H54 (cell line): ENCODE measurements around the gene GOLPH3L.
"Not testable (repeated sequence)": the region's sequence is repeated elsewhere in the genome, so short reads cannot be mapped to it uniquely, and the experiment has no call there.

Experiments
- DNase-seq: peaks from one replicate; pipeline ENCODE4 v3.0.0; 2011; ENCODE audit warnings: low spot score, mixed read lengths; ENCODE audit not compliant: insufficient read length
- FAIRE-seq: peaks from 3 replicates; lab custom pipeline; 2011; peaks lifted over from hg19 to GRCh38; lab: Jason Lieb, UNC
- POLR2A ChIP-seq: IDR thresholded peaks from 2 replicates; pipeline ENCODE4 v1.6.1; 2011; ENCODE audit warnings: low read depth, mild to moderate bottlenecking, low read length

GOLPH3L gene

GRCh38 chr1:150629115-150629928, 67.6 kb downstream of the GOLPH3L start, which contains the start of gene ENSA:
ENSA (minus strand) TSS chr1:150629612; CDS start chr1:150629470, 142 bp downstream.
- FAIRE-seq (peak; percentile 79), DNase-seq (peak; percentile 89)
- peak; percentile 52 for TF ChIP-seq POLR2A

DNA sequence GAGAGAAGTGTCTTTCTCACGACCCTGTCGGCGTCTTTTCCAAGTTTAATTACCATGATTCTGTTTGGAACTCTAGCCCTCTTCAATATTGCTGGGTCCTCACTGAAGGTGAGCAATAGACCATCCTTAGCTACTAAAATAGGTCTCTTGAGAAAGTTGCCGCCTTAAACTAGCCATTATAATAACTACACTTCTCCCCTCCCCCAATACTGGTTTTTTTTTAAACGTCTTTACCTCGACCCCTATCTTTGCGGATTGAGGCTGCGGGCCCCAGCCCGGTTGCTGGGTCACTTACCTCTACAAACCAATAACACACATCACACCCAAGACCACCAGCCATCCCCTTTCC, 68.2 kb downstream of the GOLPH3L start:
- FAIRE-seq (no peak), DNase-seq (no peak)
- no peak for TF ChIP-seq POLR2A

DNA sequence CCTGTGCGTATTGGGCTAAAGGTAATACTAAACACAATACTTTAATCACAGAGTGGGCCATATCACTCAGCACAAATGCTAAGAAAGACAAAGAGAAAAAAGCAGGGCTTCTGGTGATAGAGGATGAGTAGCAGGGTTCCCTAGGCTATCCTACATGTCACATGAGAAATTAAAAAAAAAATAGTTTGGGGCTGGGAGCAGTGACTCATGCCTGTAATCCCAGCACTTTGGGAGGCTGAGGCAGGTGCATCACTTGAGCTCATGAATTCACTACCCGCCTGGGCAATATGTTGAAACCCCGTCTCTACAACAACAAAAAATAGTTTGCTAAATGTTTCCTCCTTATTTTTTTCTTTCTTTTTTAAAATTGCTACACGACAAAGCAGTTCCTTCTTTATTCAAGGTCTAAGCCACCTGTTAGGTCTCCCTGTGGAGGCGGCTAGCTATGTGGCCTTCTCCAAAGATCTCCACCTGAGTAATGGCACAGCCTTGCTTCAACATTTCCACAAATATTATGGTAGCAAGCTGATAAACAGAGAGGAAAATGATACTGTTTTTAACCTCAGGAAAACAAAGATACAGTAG, 69.0 kb downstream of the GOLPH3L start:
- TF ChIP-seq POLR2A, result no peak
- no peak for DNase-seq
- FAIRE-seq, result no peak

GRCh38 chr1:150626150-150626549, 70.8 kb downstream of the GOLPH3L start:
- FAIRE-seq, result no peak
- no peak for DNase-seq
- TF ChIP-seq POLR2A, result no peak

DNA sequence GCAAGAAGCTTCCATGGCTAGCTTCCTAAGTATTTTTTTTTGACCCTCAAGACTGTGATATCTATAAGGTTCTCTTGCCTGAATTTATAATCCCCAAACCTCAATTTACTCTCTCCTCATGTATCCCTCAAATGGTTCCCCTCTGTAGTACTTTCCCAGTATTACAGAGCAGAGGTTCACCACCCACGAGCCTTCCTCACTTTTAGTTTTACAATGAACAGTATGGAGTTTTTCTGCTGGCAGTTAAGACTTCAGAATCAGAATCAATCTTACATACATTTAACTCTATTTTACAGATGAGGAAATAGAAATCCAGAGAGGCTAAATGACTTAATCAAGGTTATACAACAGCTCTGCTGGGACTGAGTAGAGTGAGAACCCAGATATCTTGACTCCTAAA, 72.4 kb downstream of the GOLPH3L start:
- not testable (repeated sequence) for FAIRE-seq, DNase-seq

- FAIRE-seq, result not testable (repeated sequence)
Observed at GRCh38 chr1:150624134-150624533, 72.8 kb downstream of the GOLPH3L start.

DNA sequence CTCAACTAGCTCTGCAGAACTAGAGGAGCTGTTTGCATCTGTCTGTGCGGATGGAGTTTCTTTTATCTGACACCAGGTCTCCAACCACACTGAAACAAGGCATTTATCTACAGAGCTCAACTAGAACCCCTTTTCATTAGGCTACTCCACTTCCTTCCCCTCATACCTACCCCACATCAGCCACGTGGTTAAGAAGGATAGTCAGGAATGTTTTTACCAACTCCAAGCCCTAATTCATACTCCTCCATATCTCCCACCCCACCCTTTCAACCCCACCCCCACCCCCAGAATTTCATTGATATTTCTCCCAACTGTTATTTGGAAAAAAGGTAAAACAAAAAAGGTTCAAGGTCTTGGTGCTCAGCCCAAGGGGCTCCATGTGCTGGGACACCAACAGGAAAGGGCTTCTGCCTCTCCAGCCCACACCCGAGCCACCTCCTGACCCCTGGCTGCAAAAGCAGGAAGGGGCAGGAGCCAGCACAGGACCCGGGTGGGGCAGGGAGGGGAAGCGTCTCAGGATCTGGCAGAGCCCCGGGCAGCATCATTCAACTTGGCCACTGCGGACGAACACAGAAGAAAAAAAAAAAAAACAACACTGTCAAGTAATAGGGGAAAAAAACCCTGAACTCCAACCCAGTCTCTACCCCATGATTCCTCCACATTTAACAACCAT, 74.5 kb downstream of the GOLPH3L start:
- no peak for TF ChIP-seq POLR2A
- FAIRE-seq (no peak), DNase-seq (no peak)

More at GRCh38 chr1:150624134-150624533, 72.8 kb downstream of the GOLPH3L start:
- DNase-seq, result not testable (repeated sequence)

DNA sequence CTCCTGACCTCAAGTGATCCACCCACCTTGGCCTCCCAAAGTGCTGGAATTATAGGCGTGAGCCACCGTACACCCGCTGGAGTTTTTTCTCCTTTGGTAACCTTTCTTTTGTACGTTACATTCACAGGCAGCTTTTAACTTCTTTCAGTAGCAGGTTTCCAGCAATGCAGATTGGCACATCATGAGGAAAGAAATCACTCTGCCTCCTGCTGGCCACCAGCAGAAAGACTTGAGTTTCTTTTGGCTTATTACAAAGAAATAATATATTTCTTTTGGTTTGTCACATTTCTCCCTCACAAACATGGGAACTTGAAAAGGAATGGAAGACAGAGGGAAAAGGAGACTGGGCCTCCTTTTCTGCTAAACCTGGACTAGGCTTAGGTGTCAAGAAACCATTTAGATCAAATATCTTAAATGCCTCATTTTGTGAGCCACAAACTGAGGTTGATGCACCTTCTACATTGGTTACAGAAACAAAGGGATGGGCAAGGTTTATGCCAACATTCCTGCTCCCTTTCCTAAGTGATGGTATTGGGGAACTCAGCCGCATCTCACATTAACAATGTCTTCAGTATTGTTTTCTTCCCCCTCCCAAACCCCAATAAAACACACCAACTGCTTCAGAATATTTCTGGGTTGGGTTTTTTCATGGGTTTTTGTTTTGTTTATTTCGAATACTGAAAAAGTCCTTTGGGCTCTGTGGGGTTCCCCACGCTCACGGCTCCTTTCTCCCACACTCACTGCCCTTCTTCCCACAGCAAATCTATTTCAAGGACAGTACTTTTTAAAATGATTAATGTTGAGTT, 75.3 kb downstream of the GOLPH3L start:
- no peak for TF ChIP-seq POLR2A
- DNase-seq (no peak), FAIRE-seq (no peak)

GRCh38 chr1:150620919-150621318, 76.0 kb downstream of the GOLPH3L start:
- no peak for TF ChIP-seq POLR2A
- DNase-seq (no peak), FAIRE-seq (no peak)

DNA sequence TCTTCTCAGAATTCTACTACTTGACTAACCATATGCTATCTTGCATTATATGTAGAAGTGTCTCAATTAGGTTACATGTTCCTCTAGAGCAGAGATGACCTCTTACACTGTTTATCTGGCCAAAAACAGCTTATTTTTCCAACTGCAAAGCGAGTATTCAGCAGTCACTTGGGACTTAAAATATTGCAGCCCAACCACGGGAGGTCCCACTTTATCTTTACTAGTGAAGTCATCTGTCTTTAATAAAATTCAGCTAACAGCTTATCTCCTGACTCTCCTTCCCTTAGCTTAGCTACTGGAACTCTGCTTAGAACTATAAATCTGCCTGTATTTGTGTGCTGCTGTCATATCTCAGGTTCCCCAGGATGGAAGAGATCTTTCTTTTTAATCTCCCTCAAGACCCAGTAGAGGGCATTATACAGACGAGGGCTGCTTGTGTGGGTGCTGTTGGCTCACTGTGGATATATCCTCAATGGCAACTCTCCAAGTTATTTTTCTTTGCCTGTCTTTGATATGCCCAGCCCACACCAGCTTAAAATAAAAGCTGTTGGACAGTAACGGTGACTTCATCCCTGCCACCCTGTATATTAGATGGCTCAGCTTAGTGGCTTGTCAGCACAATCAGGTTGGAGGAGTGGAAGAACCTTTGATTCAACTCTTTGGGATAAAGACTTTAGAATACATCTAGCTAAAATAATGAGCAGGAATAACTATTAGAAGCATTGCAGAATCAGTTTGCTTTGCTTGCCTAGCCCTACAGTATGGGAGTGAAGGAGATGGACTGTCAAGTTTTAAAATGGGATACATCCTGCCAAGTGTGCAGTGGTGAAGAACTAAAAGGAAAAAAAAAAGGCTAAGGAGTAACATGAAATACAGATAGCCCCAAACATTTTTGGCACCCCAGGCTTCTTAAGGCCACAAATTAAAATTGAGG, 77.1 kb downstream of the GOLPH3L start:
- DNase-seq (peak; percentile 58), FAIRE-seq (peak; percentile 57)
- no peak for TF ChIP-seq POLR2A

DNA sequence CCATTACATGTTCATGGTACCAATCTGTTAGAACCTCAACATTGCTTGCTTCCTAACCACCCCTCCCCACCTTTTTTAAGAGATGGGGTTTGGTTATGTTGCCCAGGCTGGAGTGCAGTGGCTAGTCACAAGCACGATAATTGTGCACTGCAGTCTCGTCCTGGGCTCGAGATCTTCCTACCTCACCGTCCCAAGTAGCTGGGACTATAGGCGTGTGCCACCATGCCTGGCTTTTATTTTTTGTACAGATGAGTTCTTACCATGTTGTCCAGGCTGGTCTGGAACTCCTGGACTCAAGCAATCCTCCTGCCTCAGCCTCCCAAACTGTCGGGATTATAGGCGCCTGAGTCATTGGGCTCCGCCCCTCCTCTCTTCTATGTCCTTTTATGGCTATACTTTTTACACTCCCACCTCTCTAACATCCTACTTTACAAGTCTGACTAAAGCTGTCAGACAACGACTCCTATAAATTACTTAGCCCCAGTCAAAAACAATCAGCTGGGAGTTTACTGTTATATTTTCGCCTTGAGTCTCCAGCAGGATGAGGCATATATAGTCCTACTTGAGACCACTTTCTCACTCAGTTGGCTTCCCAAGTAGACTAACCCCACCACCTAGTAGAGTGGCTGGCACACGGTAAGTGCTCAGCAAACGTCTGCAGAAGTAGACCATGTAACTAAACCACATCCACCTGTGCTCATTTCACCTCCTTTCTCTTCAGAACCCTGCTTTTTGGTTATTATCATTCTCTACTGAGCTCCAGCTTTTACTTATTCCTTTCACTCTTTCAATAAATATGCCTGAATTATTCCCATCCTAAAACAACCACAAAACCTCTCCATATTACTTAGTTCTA, 81.4 kb downstream of the GOLPH3L start:
- DNase-seq, result no peak
- TF ChIP-seq POLR2A, result no peak
- no peak for FAIRE-seq
